ENCODE measurements around the gene GPA33.

The GPA33 gene

GRCh38 chr1:167076136-167076710 is 14.0 kb downstream of the GPA33 start:
- Histone ChIP-seq H3K23ac (ENCODE audit: low read length) (no peak overlapping the region), H2BK120ac (ENCODE audit: low read depth, low read length) (no peak overlapping the region), H2AK5ac (ENCODE audit: low read length) (no peak overlapping the region), H4K5ac (ENCODE audit: low read length) (no peak overlapping the region), H3K9ac (ENCODE audit: low read length) (no peak overlapping the region), H2BK5ac (ENCODE audit: low read length) (no peak overlapping the region), H3K4ac (ENCODE audit: low read depth, low read length) (no peak overlapping the region), H3K27ac (ENCODE audit: low read depth, low read length) (no peak overlapping the region), H3K79me2 (ENCODE audit: control insufficient read depth, insufficient read depth, low read length) (no peaks in the 10 kb centered on the region), H3K4me1 (ENCODE audit: control insufficient read depth, low read depth, low read length) (no peaks in the 10 kb centered on the region), H4K8ac (ENCODE audit: low read depth, low read length) (no peak overlapping the region), H3K79me1 (ENCODE audit: low read length) (no peaks in the 10 kb centered on the region), H3K18ac (ENCODE audit: low read length) (no peak overlapping the region), H3K27me3 (ENCODE audit: insufficient read depth, low read length, poor library complexity) (no peaks in the 10 kb centered on the region), H3K36me3 (ENCODE audit: control insufficient read depth, insufficient read depth, low read length) (no peaks in the 10 kb centered on the region), H3K56ac (ENCODE audit: low read length) (no peak overlapping the region), H3K4me2 (ENCODE audit: low read length) (no peak overlapping the region), H3K4me3 (ENCODE audit: low read length) (no peak overlapping the region), H2BK15ac (replicated peaks; ENCODE audit: low read depth) (no peak overlapping the region)
- WGBS (ENCODE audit: extremely low coverage, insufficient coverage, low lambda C conversion rate) = no CpG with 5 or more reads among the region's 8 CpGs
- DNase-seq = no peak

- H3K4me2 ChIP-seq (ENCODE audit: low read length) = no peak overlapping the region
- H3K18ac ChIP-seq (ENCODE audit: low read length) = no peak overlapping the region
- no peaks in the 10 kb centered on the region for H3K79me2 ChIP-seq (ENCODE audit: control insufficient read depth, insufficient read depth, low read length)
- no peak overlapping the region for H4K8ac ChIP-seq (ENCODE audit: low read depth, low read length)
- no peak overlapping the region for H3K4ac ChIP-seq (ENCODE audit: low read depth, low read length)
- no peak overlapping the region for H3K4me3 ChIP-seq (ENCODE audit: low read length)
- H3K27ac ChIP-seq (ENCODE audit: low read depth, low read length) = no peak overlapping the region
- no peaks in the 10 kb centered on the region for H3K36me3 ChIP-seq (ENCODE audit: control insufficient read depth, insufficient read depth, low read length)
- no peaks in the 10 kb centered on the region for H3K4me1 ChIP-seq (ENCODE audit: control insufficient read depth, low read depth, low read length)
- H4K5ac ChIP-seq (ENCODE audit: low read length) = no peak overlapping the region
- DNase-seq = no peak
- no peaks in the 10 kb centered on the region for H3K27me3 ChIP-seq (ENCODE audit: insufficient read depth, low read length, poor library complexity)
- H2BK5ac ChIP-seq (ENCODE audit: low read length) = no peak overlapping the region
- no peak overlapping the region for H2BK15ac ChIP-seq (replicated peaks; ENCODE audit: low read depth)
- H3K79me1 ChIP-seq (ENCODE audit: low read length) = no peaks in the 10 kb centered on the region
- H3K23ac ChIP-seq (ENCODE audit: low read length) = no peak overlapping the region
- no peak overlapping the region for H2BK120ac ChIP-seq (ENCODE audit: low read depth, low read length)
- no peak overlapping the region for H3K9ac ChIP-seq (ENCODE audit: low read length)
- no CpG with 5 or more reads among the region's 8 CpGs for WGBS (ENCODE audit: extremely low coverage, insufficient coverage, low lambda C conversion rate)
- H2AK5ac ChIP-seq (ENCODE audit: low read length) = no peak overlapping the region
- H3K56ac ChIP-seq (ENCODE audit: low read length) = no peak overlapping the region
These were observed 18.9 kb downstream of the GPA33 start for GRCh38 chr1:167071286-167071685.

GRCh38 chr1:167068761-167069160 is 21.4 kb downstream of the GPA33 start:
- no peak overlapping the region for H2BK5ac ChIP-seq (ENCODE audit: low read length)
- no peaks in the 10 kb centered on the region for H3K79me2 ChIP-seq (ENCODE audit: control insufficient read depth, insufficient read depth, low read length)
- no peak overlapping the region for H3K23ac ChIP-seq (ENCODE audit: low read length)
- H3K9ac ChIP-seq (ENCODE audit: low read length) = no peak overlapping the region
- H3K4me1 ChIP-seq (ENCODE audit: control insufficient read depth, low read depth, low read length) = no peaks in the 10 kb centered on the region
- no peak overlapping the region for H3K27ac ChIP-seq (ENCODE audit: low read depth, low read length)
- H3K4me2 ChIP-seq (ENCODE audit: low read length) = no peak overlapping the region
- H4K5ac ChIP-seq (ENCODE audit: low read length) = no peak overlapping the region
- H3K4me3 ChIP-seq (ENCODE audit: low read length) = no peak overlapping the region
- no peak overlapping the region for H4K8ac ChIP-seq (ENCODE audit: low read depth, low read length)
- no peak for DNase-seq
- no peak overlapping the region for H2AK5ac ChIP-seq (ENCODE audit: low read length)
- H3K18ac ChIP-seq (ENCODE audit: low read length) = no peak overlapping the region
- no peak overlapping the region for H2BK15ac ChIP-seq (replicated peaks; ENCODE audit: low read depth)
- H2BK120ac ChIP-seq (ENCODE audit: low read depth, low read length) = no peak overlapping the region
- H3K56ac ChIP-seq (ENCODE audit: low read length) = no peak overlapping the region
- no CpG with 5 or more reads among the region's 13 CpGs for WGBS (ENCODE audit: extremely low coverage, insufficient coverage, low lambda C conversion rate)
- no peaks in the 10 kb centered on the region for H3K27me3 ChIP-seq (ENCODE audit: insufficient read depth, low read length, poor library complexity)
- no peaks in the 10 kb centered on the region for H3K79me1 ChIP-seq (ENCODE audit: low read length)
- no peak overlapping the region for H3K4ac ChIP-seq (ENCODE audit: low read depth, low read length)
- no peaks in the 10 kb centered on the region for H3K36me3 ChIP-seq (ENCODE audit: control insufficient read depth, insufficient read depth, low read length)

- no CpG with 5 or more reads among the region's 3 CpGs for WGBS (ENCODE audit: extremely low coverage, insufficient coverage, low lambda C conversion rate)
- H3K27me3 ChIP-seq (ENCODE audit: insufficient read depth, low read length, poor library complexity) = no peaks in the 10 kb centered on the region
- H2BK15ac ChIP-seq (replicated peaks; ENCODE audit: low read depth) = no peak overlapping the region
- no peak overlapping the region for H3K4me2 ChIP-seq (ENCODE audit: low read length)
- H3K27ac ChIP-seq (ENCODE audit: low read depth, low read length) = no peak overlapping the region
- H3K4ac ChIP-seq (ENCODE audit: low read depth, low read length) = no peak overlapping the region
- no peaks in the 10 kb centered on the region for H3K4me1 ChIP-seq (ENCODE audit: control insufficient read depth, low read depth, low read length)
- no peak overlapping the region for H2AK5ac ChIP-seq (ENCODE audit: low read length)
- H4K5ac ChIP-seq (ENCODE audit: low read length) = no peak overlapping the region
- H3K18ac ChIP-seq (ENCODE audit: low read length) = no peak overlapping the region
- H2BK5ac ChIP-seq (ENCODE audit: low read length) = no peak overlapping the region
- no peak overlapping the region for H3K4me3 ChIP-seq (ENCODE audit: low read length)
- no peak overlapping the region for H3K9ac ChIP-seq (ENCODE audit: low read length)
- no peak overlapping the region for H2BK120ac ChIP-seq (ENCODE audit: low read depth, low read length)
- DNase-seq = no peak
- no peaks in the 10 kb centered on the region for H3K36me3 ChIP-seq (ENCODE audit: control insufficient read depth, insufficient read depth, low read length)
- no peak overlapping the region for H4K8ac ChIP-seq (ENCODE audit: low read depth, low read length)
- no peak overlapping the region for H3K56ac ChIP-seq (ENCODE audit: low read length)
- H3K23ac ChIP-seq (ENCODE audit: low read length) = no peak overlapping the region
- H3K79me2 ChIP-seq (ENCODE audit: control insufficient read depth, insufficient read depth, low read length) = no peaks in the 10 kb centered on the region
- no peaks in the 10 kb centered on the region for H3K79me1 ChIP-seq (ENCODE audit: low read length)
These were observed 22.3 kb downstream of the GPA33 start for GRCh38 chr1:167067904-167068303.

GRCh38 chr1:167066333-167067122 is 23.6 kb downstream of the GPA33 start:
- Histone ChIP-seq H4K5ac (ENCODE audit: low read length) (no peak overlapping the region), H2BK15ac (replicated peaks; ENCODE audit: low read depth) (no peak overlapping the region), H3K4me2 (ENCODE audit: low read length) (peak overlapping the region; percentile 34), H3K4ac (ENCODE audit: low read depth, low read length) (no peak overlapping the region), H3K18ac (ENCODE audit: low read length) (no peak overlapping the region), H3K79me2 (ENCODE audit: control insufficient read depth, insufficient read depth, low read length) (no peaks in the 10 kb centered on the region), H2AK5ac (ENCODE audit: low read length) (no peak overlapping the region), H3K27me3 (ENCODE audit: insufficient read depth, low read length, poor library complexity) (no peaks in the 10 kb centered on the region), H2BK5ac (ENCODE audit: low read length) (no peak overlapping the region), H3K56ac (ENCODE audit: low read length) (peak overlapping the region; percentile 88), H3K79me1 (ENCODE audit: low read length) (no peaks in the 10 kb centered on the region), H4K8ac (ENCODE audit: low read depth, low read length) (no peak overlapping the region), H3K9ac (ENCODE audit: low read length) (peak overlapping the region; percentile 50), H3K36me3 (ENCODE audit: control insufficient read depth, insufficient read depth, low read length) (no peaks in the 10 kb centered on the region), H3K4me1 (ENCODE audit: control insufficient read depth, low read depth, low read length) (no peaks in the 10 kb centered on the region), H3K23ac (ENCODE audit: low read length) (no peak overlapping the region), H3K27ac (ENCODE audit: low read depth, low read length) (no peak overlapping the region), H3K4me3 (ENCODE audit: low read length) (no peak overlapping the region), H2BK120ac (ENCODE audit: low read depth, low read length) (peak overlapping the region; percentile 64)
- no CpG with 5 or more reads among the region's 31 CpGs for WGBS (ENCODE audit: extremely low coverage, insufficient coverage, low lambda C conversion rate)
- peak; percentile 79 for DNase-seq

Data from mesendoderm (in vitro differentiated cells).